Bronchus fibroblast of lung (primary cell): ENCODE data around the gene COL9A1. TPM values are rescaled to one million over a fixed set of nuclear protein-coding genes. Genes with fewer than 3 reads are reported as not detected.

Source experiments
- total RNA-seq: library from RNA; depleted of rRNA; stranded (reverse); fragments of >200 nt; gene quantifications from 2 replicates; pipeline ENCODE4 v1.2.3, GENCODE V29; 2015

COL9A1 gene
- total RNA-seq: not detected in 2 replicates

DNA sequence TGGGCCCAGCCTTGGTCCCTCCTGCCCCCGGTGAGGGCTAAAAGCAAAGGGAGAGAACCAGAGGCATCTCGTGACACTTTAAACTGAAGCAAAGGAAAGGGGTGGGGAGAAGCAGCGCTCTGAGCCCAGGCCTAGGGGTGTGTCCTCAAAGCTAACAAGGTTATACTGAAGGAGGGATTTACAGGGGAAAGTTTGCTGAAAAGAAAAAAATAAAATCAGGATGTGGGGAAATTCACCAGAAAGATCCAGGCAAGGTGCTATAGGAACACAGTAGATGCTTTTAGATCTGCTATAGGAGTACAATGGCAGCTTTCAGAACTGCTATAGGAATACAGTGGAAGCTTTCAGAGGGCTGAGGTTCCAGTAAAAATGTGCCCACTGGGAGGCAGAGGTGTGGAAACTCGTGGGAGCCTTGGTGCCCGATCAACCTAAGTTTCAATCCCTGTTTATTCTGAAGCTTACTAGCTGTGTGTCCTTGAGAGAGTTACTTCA, at the start of gene COL9A1:
Gene COL9A1 (minus strand): TSS at position 51 of the 492 bp plus-strand sequence. CDS start 160 bp downstream, outside the sequence.

Other genes with a start within 250 kb of the COL9A1 start
- 2.7 and 3.0 TPM in 2 replicates for gene FAM135A, start 110.4 kb upstream of the COL9A1 start, total RNA-seq